GM10266 (cell line): ENCODE results near the gene TRAPPC3L.

ENCODE experiments used
- DNase-seq: peaks from one replicate; pipeline ENCODE4 v3.0.0; 2012; ENCODE audit errors: extremely low spot score
- TF ChIP-seq, protein P1 (sequence below): IDR thresholded peaks from 2 replicates; pipeline ENCODE4 v1.5.1; 2012; ENCODE audit warnings: mild to moderate bottlenecking, low read depth; ENCODE audit not compliant: control insufficient read depth, insufficient read depth; ENCODE audit errors: missing control alignments

TRAPPC3L gene

GRCh38 chr6:116529466-116530290, 15.8 kb downstream of the TRAPPC3L start:
- TF ChIP-seq, protein P1, sequence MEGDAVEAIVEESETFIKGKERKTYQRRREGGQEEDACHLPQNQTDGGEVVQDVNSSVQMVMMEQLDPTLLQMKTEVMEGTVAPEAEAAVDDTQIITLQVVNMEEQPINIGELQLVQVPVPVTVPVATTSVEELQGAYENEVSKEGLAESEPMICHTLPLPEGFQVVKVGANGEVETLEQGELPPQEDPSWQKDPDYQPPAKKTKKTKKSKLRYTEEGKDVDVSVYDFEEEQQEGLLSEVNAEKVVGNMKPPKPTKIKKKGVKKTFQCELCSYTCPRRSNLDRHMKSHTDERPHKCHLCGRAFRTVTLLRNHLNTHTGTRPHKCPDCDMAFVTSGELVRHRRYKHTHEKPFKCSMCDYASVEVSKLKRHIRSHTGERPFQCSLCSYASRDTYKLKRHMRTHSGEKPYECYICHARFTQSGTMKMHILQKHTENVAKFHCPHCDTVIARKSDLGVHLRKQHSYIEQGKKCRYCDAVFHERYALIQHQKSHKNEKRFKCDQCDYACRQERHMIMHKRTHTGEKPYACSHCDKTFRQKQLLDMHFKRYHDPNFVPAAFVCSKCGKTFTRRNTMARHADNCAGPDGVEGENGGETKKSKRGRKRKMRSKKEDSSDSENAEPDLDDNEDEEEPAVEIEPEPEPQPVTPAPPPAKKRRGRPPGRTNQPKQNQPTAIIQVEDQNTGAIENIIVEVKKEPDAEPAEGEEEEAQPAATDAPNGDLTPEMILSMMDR = no peak
- no peak for DNase-seq

- TF ChIP-seq, protein P1 = no peak
- DNase-seq = no peak
Measured at GRCh38 chr6:116528780-116529179, 16.7 kb downstream of the TRAPPC3L start.

DNA sequence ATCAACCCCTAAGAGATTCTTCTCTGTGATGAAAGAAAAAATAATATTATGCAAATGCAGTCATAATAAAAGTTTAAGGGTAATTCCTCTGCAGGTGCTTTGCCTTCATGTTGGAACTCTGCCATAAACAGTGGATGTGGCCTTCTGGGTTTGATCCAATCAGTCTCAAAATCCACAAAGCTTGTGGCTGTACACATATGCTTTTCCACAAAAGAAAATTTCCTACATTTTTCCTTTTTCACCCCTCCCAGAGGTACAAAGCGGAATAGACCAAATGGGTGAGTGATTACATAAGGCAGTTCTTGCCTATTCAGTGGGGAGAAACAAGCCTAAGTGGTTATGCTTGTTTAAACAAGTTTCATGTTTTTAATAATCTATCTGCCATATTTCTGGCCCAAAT, 17.4 kb downstream of the TRAPPC3L start:
- DNase-seq = no peak

GRCh38 chr6:116524236-116524635, 21.2 kb downstream of the TRAPPC3L start:
- DNase-seq = no peak

More for the DNA sequence above, 17.4 kb downstream of the TRAPPC3L start:
- TF ChIP-seq, protein P1 = no peak

GRCh38 chr6:116522896-116523295, 22.6 kb downstream of the TRAPPC3L start:
- DNase-seq = no peak

More at GRCh38 chr6:116524236-116524635, 21.2 kb downstream of the TRAPPC3L start:
- TF ChIP-seq, protein P1 = no peak

DNA sequence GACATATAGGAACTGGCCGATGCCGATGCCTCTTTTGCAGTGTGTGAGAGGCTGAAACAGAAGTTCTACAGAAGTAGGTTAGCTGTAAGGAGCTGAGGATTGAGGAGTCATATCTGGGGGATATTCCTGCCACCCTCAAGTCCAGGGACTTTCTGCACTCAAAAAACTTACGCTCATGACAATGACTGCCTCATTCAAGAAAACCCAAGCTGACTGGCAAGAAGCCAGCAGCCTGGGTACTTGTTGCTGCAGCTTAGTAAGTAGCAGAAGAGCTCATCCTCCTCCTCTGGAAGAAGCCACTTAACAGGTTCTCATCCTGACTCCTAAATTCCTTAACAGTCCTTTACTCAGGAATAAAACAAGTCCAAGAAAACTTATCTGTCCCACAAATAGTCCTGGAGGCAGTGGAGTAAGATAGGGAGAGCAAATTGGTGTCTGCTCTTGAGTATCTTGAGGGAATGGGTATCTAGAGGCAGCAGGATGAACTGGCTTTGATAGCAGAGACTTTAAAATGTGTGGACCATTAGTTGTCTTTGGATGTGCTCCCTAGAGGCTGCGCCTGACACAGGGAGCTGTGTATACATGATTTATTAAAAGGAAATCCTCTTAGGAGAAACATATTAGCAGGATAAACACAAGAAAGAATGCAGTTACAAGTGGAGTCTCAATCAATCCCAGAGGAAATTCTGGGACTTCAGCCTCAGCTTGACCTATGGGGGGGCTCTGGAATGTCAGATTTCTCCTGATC, 26.7 kb downstream of the TRAPPC3L start:
- no peak for DNase-seq
- TF ChIP-seq, protein P1 = no peak

More at GRCh38 chr6:116522896-116523295, 22.6 kb downstream of the TRAPPC3L start:
- TF ChIP-seq, protein P1 = no peak

GRCh38 chr6:116515141-116515540, 30.3 kb downstream of the TRAPPC3L start:
- DNase-seq = no peak

More at GRCh38 chr6:116515141-116515540, 30.3 kb downstream of the TRAPPC3L start:
- TF ChIP-seq, protein P1 = no peak
